H9 (cell line): ENCODE results near the gene DAAM2. TPM values are rescaled to one million over a fixed set of nuclear protein-coding genes. Genes with fewer than 3 reads are reported as not detected.

ENCODE experiments used
- DNase-seq: peaks from one replicate; pipeline ENCODE4 v3.0.0-alpha.2; 2017
- H2AFZ ChIP-seq: one replicate; pipeline ENCODE4 v1.6.1; 2013; ENCODE audit warnings: mild to moderate bottlenecking, low read length, control low read depth, moderate library complexity
- H2AK5ac ChIP-seq: 2 replicates; pipeline ENCODE4 v1.6.1; 2013; ENCODE audit warnings: low read length, control low read depth, mixed read lengths; ENCODE audit not compliant: insufficient read length
- H2BK120ac ChIP-seq: one replicate; pipeline ENCODE4 v1.6.1; 2013; ENCODE audit warnings: low read depth, mild to moderate bottlenecking, low read length, control low read depth, inconsistent platforms; ENCODE audit not compliant: poor library complexity, severe bottlenecking
- H2BK12ac ChIP-seq: 2 replicates; pipeline ENCODE4 v1.6.1; 2013; ENCODE audit warnings: low read length, control low read depth, mixed read lengths, low read depth; ENCODE audit not compliant: insufficient read length
- H2BK15ac ChIP-seq: 2 replicates; pipeline ENCODE4 v1.6.1; 2013; ENCODE audit warnings: low read depth, low read length, control low read depth
- H2BK20ac ChIP-seq: one replicate; pipeline ENCODE4 v1.6.1; 2013; ENCODE audit warnings: low read depth, mild to moderate bottlenecking, low read length, control low read depth, inconsistent platforms; ENCODE audit not compliant: poor library complexity, severe bottlenecking
- H2BK5ac ChIP-seq: 2 replicates; pipeline ENCODE4 v1.6.1; 2013; ENCODE audit warnings: low read length, control low read depth, mixed read lengths; ENCODE audit not compliant: insufficient read length
- H3K14ac ChIP-seq: 2 replicates; pipeline ENCODE4 v1.6.1; 2013; ENCODE audit warnings: low read length, control low read depth; ENCODE audit not compliant: insufficient read depth
- H3K18ac ChIP-seq: 2 replicates; pipeline ENCODE4 v1.6.1; 2013; ENCODE audit warnings: low read depth, mild to moderate bottlenecking, mixed read lengths, low read length, control low read depth; ENCODE audit not compliant: insufficient read length
- H3K23ac ChIP-seq: 2 replicates; pipeline ENCODE4 v1.6.1; 2013; ENCODE audit warnings: low read length, control low read depth, mixed read lengths, low read depth; ENCODE audit not compliant: insufficient read length
- H3K23me2 ChIP-seq: 2 replicates; pipeline ENCODE4 v1.6.1; 2013; ENCODE audit warnings: low read depth, mild to moderate bottlenecking, mixed read lengths, low read length, control low read depth; ENCODE audit not compliant: insufficient read length, poor library complexity, severe bottlenecking
- H3K27ac ChIP-seq: 2 replicates; pipeline ENCODE4 v1.5.1; 2013; ENCODE audit warnings: low read length, control low read depth, mixed read lengths, low read depth; ENCODE audit not compliant: insufficient read length
- H3K27me3 ChIP-seq: 2 replicates; pipeline ENCODE4 v1.6.1; 2013; ENCODE audit warnings: low read length, control low read depth, inconsistent platforms; ENCODE audit not compliant: insufficient read depth
- H3K4ac ChIP-seq: 2 replicates; pipeline ENCODE4 v1.6.1; 2013; ENCODE audit warnings: low read depth, mild to moderate bottlenecking, control low read depth, inconsistent platforms, low read length, moderate library complexity
- H3K4me1 ChIP-seq: 2 replicates; pipeline ENCODE4 v1.6.1; 2013; ENCODE audit warnings: low read length, control low read depth, inconsistent platforms; ENCODE audit not compliant: insufficient read depth
- H3K4me2 ChIP-seq: 2 replicates; pipeline ENCODE4 v1.6.1; 2013; ENCODE audit warnings: low read length, control low read depth, mixed read lengths; ENCODE audit not compliant: insufficient read length, insufficient read depth
- H3K56ac ChIP-seq: 2 replicates; pipeline ENCODE4 v1.6.1; 2013; ENCODE audit warnings: low read depth, mild to moderate bottlenecking, mixed read lengths, low read length, control low read depth; ENCODE audit not compliant: insufficient read length
- H3K79me1 ChIP-seq: 2 replicates; pipeline ENCODE4 v1.6.1; 2013; ENCODE audit warnings: low read depth, mild to moderate bottlenecking, moderate library complexity, low read length, control low read depth, inconsistent platforms; ENCODE audit not compliant: insufficient read depth, poor library complexity, severe bottlenecking
- H3K79me2 ChIP-seq: 2 replicates; pipeline ENCODE4 v1.6.1; 2013; ENCODE audit warnings: low read length, control low read depth, inconsistent platforms; ENCODE audit not compliant: insufficient read depth
- H3K9ac ChIP-seq: 2 replicates; pipeline ENCODE4 v1.6.1; 2013; ENCODE audit warnings: low read length, control low read depth, mixed read lengths; ENCODE audit not compliant: insufficient read length; ENCODE audit errors: extremely low read depth
- H3K9me3 ChIP-seq: one replicate; pipeline ENCODE4 v1.6.1; 2013; ENCODE audit warnings: low read depth, low read length, inconsistent platforms; ENCODE audit not compliant: control insufficient read depth
- H3T11ph ChIP-seq: one replicate; pipeline ENCODE4 v1.6.1; 2013; ENCODE audit warnings: mild to moderate bottlenecking, low read length, control low read depth, inconsistent platforms
- H4K20me1 ChIP-seq: one replicate; pipeline ENCODE4 v1.6.1; 2013; ENCODE audit not compliant: control insufficient read depth, insufficient read length, insufficient read depth
- H4K5ac ChIP-seq: 2 replicates; pipeline ENCODE4 v1.6.1; 2013; ENCODE audit warnings: low read depth, mild to moderate bottlenecking, mixed read lengths, low read length, control low read depth; ENCODE audit not compliant: insufficient read length
- H4K8ac ChIP-seq: replicated peaks from 2 replicates; pipeline ENCODE4 v1.6.1; 2013; ENCODE audit warnings: low read length, control low read depth, mixed read lengths, low read depth; ENCODE audit not compliant: insufficient read length
- H4K91ac ChIP-seq: 2 replicates; pipeline ENCODE4 v1.6.1; 2013; ENCODE audit warnings: low read depth, mild to moderate bottlenecking, moderate library complexity, mixed read lengths, low read length, control low read depth; ENCODE audit not compliant: insufficient read length
- H3K27ac Mint-ChIP-seq, 3 experiments: 2 replicates in 2 of 3; 3 replicates in 1 of 3; pipeline ENCODE4 v1.8.0; 2020 to 2021; ENCODE audit warnings: mixed read lengths in 3 of 3, mild to moderate bottlenecking in 1 of 3, moderate library complexity in 1 of 3
- H3K27me3 Mint-ChIP-seq: 2 replicates; pipeline ENCODE4 v1.8.0; 2021; ENCODE audit warnings: low read depth, mild to moderate bottlenecking, moderate library complexity, mixed read lengths
- H3K36me3 Mint-ChIP-seq, 3 experiments: 2 replicates in 2 of 3; 3 replicates in 1 of 3; pipeline ENCODE4 v1.8.0; 2020 to 2021; ENCODE audit warnings: low read depth in 3 of 3, mixed read lengths in 3 of 3; ENCODE audit not compliant: insufficient read depth in 1 of 3
- H3K4me1 Mint-ChIP-seq, 2 experiments: 2 replicates each; pipeline ENCODE4 v1.8.0; 2020; ENCODE audit warnings: mixed read lengths in 2 of 2
- H3K4me3 Mint-ChIP-seq, 2 experiments: 2 replicates in 1 of 2; 3 replicates in 1 of 2; pipeline ENCODE4 v1.8.0; 2020 to 2021; ENCODE audit warnings: mild to moderate bottlenecking in 2 of 2, mixed read lengths in 2 of 2, moderate library complexity in 1 of 2
- H3K9me3 Mint-ChIP-seq, 2 experiments: 2 replicates in 1 of 2; 3 replicates in 1 of 2; pipeline ENCODE4 v1.8.0; 2020; ENCODE audit warnings: mild to moderate bottlenecking in 2 of 2, mixed read lengths in 2 of 2, moderate library complexity in 1 of 2
- CTCF ChIP-seq: fragments of 200-600 bp; sonication (generic); conservative IDR thresholded peaks from 3 replicates; pipeline ENCODE4 v1.8.0; 2021; ENCODE audit warnings: antibody characterized with exemption, mild to moderate bottlenecking
- WGBS: extraction: QIAGEN DNeasy Blood & Tissue Kit; methylation state at CpG from one replicate; pipeline ENCODE4 v1.1.7; 2013; ENCODE audit warnings: missing lambda C conversion rate, low lambda C conversion rate, mixed read lengths; ENCODE audit not compliant: insufficient read length; ENCODE audit errors: extremely low coverage; 5-methylcytosine and 5-hydroxymethylcytosine counted together
- total RNA-seq: library from RNA; stranded (reverse); gene quantifications from 2 replicates; pipeline ENCODE4 v1.2.1, GENCODE V29; 2021

The DAAM2 gene
- total RNA-seq, 1 experiment from 2014 or later, result 1.1 TPM

GRCh38 chr6:39808346-39808745 lies 16.2 kb downstream of the DAAM2 start:
- H3K14ac ChIP-seq, result no peak overlapping the region
- H3T11ph ChIP-seq, result no peak overlapping the region
- H3K9me3 ChIP-seq, result no peaks in the 10 kb centered on the region
- Mint-ChIP-seq H3K27ac (no peak overlapping the region), H3K36me3 (no peaks in the 10 kb centered on the region), H3K4me3 (no peak overlapping the region), H3K4me1 (peaks cover 21 to 37% of the 10 kb centered on the region in 2 experiments), H3K9me3 (no peaks in the 10 kb centered on the region), H3K27me3 (peaks cover 3% of the 10 kb centered on the region)
- no peak overlapping the region for H2BK20ac ChIP-seq
- H3K56ac ChIP-seq, result no peak overlapping the region
- H4K8ac ChIP-seq, result no peak overlapping the region
- no peak overlapping the region for H4K91ac ChIP-seq
- no peaks in the 10 kb centered on the region for H4K20me1 ChIP-seq
- H2AFZ ChIP-seq, result no peak overlapping the region
- no peak overlapping the region for H2AK5ac ChIP-seq
- no peak overlapping the region for H3K27ac ChIP-seq
- no peak overlapping the region for H2BK120ac ChIP-seq
- H3K4me2 ChIP-seq, result no peak overlapping the region
- no peak overlapping the region for H3K18ac ChIP-seq
- no peak overlapping the region for H2BK15ac ChIP-seq
- no peak overlapping the region for H2BK12ac ChIP-seq
- no peak overlapping the region for H4K5ac ChIP-seq
- H3K79me2 ChIP-seq, result no peaks in the 10 kb centered on the region
- no peaks in the 10 kb centered on the region for H3K79me1 ChIP-seq
- H3K9ac ChIP-seq, result no peak overlapping the region
- no peak overlapping the region for H3K23ac ChIP-seq
- DNase-seq, result no peak
- WGBS, result no CpG with 5 or more reads among the region's 3 CpGs
- no peak for TF ChIP-seq CTCF
- no peak overlapping the region for H2BK5ac ChIP-seq
- no peak overlapping the region for H3K4ac ChIP-seq
- H3K27me3 ChIP-seq, result no peaks in the 10 kb centered on the region
- H3K23me2 ChIP-seq, result no peaks in the 10 kb centered on the region
- H3K4me1 ChIP-seq, result peaks cover 5% of the 10 kb centered on the region; the same call in 1 of the 2 replicates
